HEK293 (cell line): ENCODE measurements around the gene NCAN.

ENCODE experiments used
- AEBP2 ChIP-seq: fragments of 450-650 bp; formaldehyde crosslinking; IDR thresholded peaks from 2 replicates; pipeline ENCODE4 v1.5.1; 2016; ENCODE audit warnings: missing biosample characterization, missing genetic modification characterization, borderline replicate concordance
- MZF1 ChIP-seq: fragments of 450-650 bp; formaldehyde crosslinking; IDR thresholded peaks from 2 replicates; pipeline ENCODE4 v1.5.1; 2017; ENCODE audit warnings: missing biosample characterization, missing genetic modification characterization, borderline replicate concordance
- PRDM1 ChIP-seq: fragments of 450-650 bp; formaldehyde crosslinking; IDR thresholded peaks from 2 replicates; pipeline ENCODE4; 2016; ENCODE audit warnings: missing biosample characterization, missing genetic modification characterization
- SP7 ChIP-seq: fragments of 450-650 bp; formaldehyde crosslinking; IDR thresholded peaks from 2 replicates; pipeline ENCODE4 v1.5.1; 2016; ENCODE audit warnings: missing biosample characterization, missing genetic modification characterization
- TRIM28 ChIP-seq: IDR thresholded peaks from 2 replicates; pipeline ENCODE4 v1.6.1; 2011; ENCODE audit warnings: low read length, control low read depth, borderline replicate concordance
- ZBTB20 ChIP-seq: fragments of 450-650 bp; formaldehyde crosslinking; IDR thresholded peaks from 2 replicates; pipeline ENCODE4 v1.5.1; 2016; ENCODE audit warnings: missing biosample characterization, missing genetic modification characterization
- ZBTB26 ChIP-seq: fragments of 450-650 bp; formaldehyde crosslinking; optimal IDR thresholded peaks from 2 replicates; pipeline ENCODE3; 2016; ENCODE audit warnings: missing biosample characterization, mild to moderate bottlenecking, missing genetic modification characterization
- ZBTB44 ChIP-seq: fragments of 450-650 bp; IDR thresholded peaks from 2 replicates; pipeline ENCODE4 v1.5.1; 2018; ENCODE audit warnings: missing biosample characterization, mild to moderate bottlenecking, missing genetic modification characterization
- ZFP3 ChIP-seq: fragments of 450-650 bp; formaldehyde crosslinking; IDR thresholded peaks from 2 replicates; pipeline ENCODE4 v1.5.1; 2016; ENCODE audit warnings: low read depth, missing biosample characterization, missing genetic modification characterization
- ZNF214 ChIP-seq: fragments of 450-650 bp; formaldehyde crosslinking; IDR thresholded peaks from 2 replicates; pipeline ENCODE4 v1.5.1; 2017; ENCODE audit warnings: missing biosample characterization, mild to moderate bottlenecking, missing genetic modification characterization, borderline replicate concordance
- ZNF221 ChIP-seq: fragments of 450-650 bp; formaldehyde crosslinking; IDR thresholded peaks from 2 replicates; pipeline ENCODE4 v1.5.1; 2017; ENCODE audit warnings: missing biosample characterization, missing genetic modification characterization, borderline replicate concordance
- ZNF248 ChIP-seq: fragments of 450-650 bp; formaldehyde crosslinking; IDR thresholded peaks from 2 replicates; pipeline ENCODE4 v1.5.1; 2017; ENCODE audit warnings: missing biosample characterization, missing genetic modification characterization
- ZNF292 ChIP-seq: fragments of 450-650 bp; formaldehyde crosslinking; IDR thresholded peaks from 2 replicates; pipeline ENCODE4 v1.5.1; 2016; ENCODE audit warnings: low read depth, missing biosample characterization, missing genetic modification characterization, borderline replicate concordance
- ZNF354C ChIP-seq: fragments of 450-650 bp; formaldehyde crosslinking; IDR thresholded peaks from 2 replicates; pipeline ENCODE4 v1.5.1; 2016; ENCODE audit warnings: missing biosample characterization, missing genetic modification characterization, low read depth, borderline replicate concordance
- ZNF398 ChIP-seq: fragments of 450-650 bp; formaldehyde crosslinking; IDR thresholded peaks from 2 replicates; pipeline ENCODE4 v1.5.1; 2017; ENCODE audit warnings: missing biosample characterization, missing genetic modification characterization
- ZNF449 ChIP-seq: fragments of 450-650 bp; formaldehyde crosslinking; IDR thresholded peaks from 2 replicates; pipeline ENCODE4 v1.5.1; 2017; ENCODE audit warnings: missing biosample characterization, mild to moderate bottlenecking, missing genetic modification characterization, moderate library complexity
- ZNF514 ChIP-seq: fragments of 450-650 bp; formaldehyde crosslinking; IDR thresholded peaks from 2 replicates; pipeline ENCODE4 v1.5.1; 2016; ENCODE audit warnings: missing biosample characterization, missing genetic modification characterization
- ZNF558 ChIP-seq: fragments of 450-650 bp; formaldehyde crosslinking; IDR thresholded peaks from 2 replicates; pipeline ENCODE4 v1.5.1; 2016; ENCODE audit warnings: missing biosample characterization, missing genetic modification characterization
- ZNF585B ChIP-seq: fragments of 450-650 bp; formaldehyde crosslinking; IDR thresholded peaks from 2 replicates; pipeline ENCODE4 v1.5.1; 2016; ENCODE audit warnings: missing biosample characterization, missing genetic modification characterization
- ZNF639 ChIP-seq: fragments of 450-650 bp; formaldehyde crosslinking; IDR thresholded peaks from 2 replicates; pipeline ENCODE4 v1.5.1; 2016; ENCODE audit warnings: missing biosample characterization, missing genetic modification characterization
- ZNF777 ChIP-seq: fragments of 450-650 bp; formaldehyde crosslinking; IDR thresholded peaks from 2 replicates; pipeline ENCODE4 v1.5.1; 2017; ENCODE audit warnings: missing biosample characterization, missing genetic modification characterization, borderline replicate concordance
- ZNF830 ChIP-seq: fragments of 450-650 bp; IDR thresholded peaks from 2 replicates; pipeline ENCODE4 v1.5.0; 2018; ENCODE audit warnings: missing biosample characterization, missing genetic modification characterization, low read depth, mild to moderate bottlenecking, moderate library complexity
- ZSCAN16 ChIP-seq: fragments of 450-650 bp; formaldehyde crosslinking; IDR thresholded peaks from 2 replicates; pipeline ENCODE4 v1.5.1; 2016; ENCODE audit warnings: missing biosample characterization, missing genetic modification characterization
- ZSCAN18 ChIP-seq: fragments of 450-650 bp; formaldehyde crosslinking; IDR thresholded peaks from 2 replicates; pipeline ENCODE4 v1.5.1; 2016; ENCODE audit warnings: missing biosample characterization, missing genetic modification characterization
- ZSCAN30 ChIP-seq: fragments of 450-650 bp; IDR thresholded peaks from 2 replicates; pipeline ENCODE4 v1.5.1; 2018; ENCODE audit warnings: missing biosample characterization, mild to moderate bottlenecking, missing genetic modification characterization, moderate library complexity
- ZXDB ChIP-seq: fragments of 450-650 bp; formaldehyde crosslinking; IDR thresholded peaks from 2 replicates; pipeline ENCODE4 v1.5.1; 2016; ENCODE audit warnings: missing biosample characterization, missing genetic modification characterization

NCAN gene

GRCh38 chr19:19203012-19203856 lies 8.5 kb upstream of the NCAN start, which contains the start of gene NR2C2AP (continued):
- TF ChIP-seq AEBP2 (no peak), ZXDB (tag by site-specific recombination) (peak; percentile 63), ZBTB20 (no peak), ZNF558 (tag by site-specific recombination) (no peak), ZNF354C (tag by site-specific recombination) (no peak), ZNF292 (no peak), ZNF248 (tag by site-specific recombination) (no peak), ZBTB26 (peak; percentile 10), SP7 (peak; percentile 49; the same call in 1 of the 2 replicates), ZNF398 (no peak), ZFP3 (no peak), ZBTB44 (tag by site-specific recombination) (no peak), TRIM28 (no peak), ZSCAN18 (no peak), MZF1 (tag by site-specific recombination) (no peak), ZSCAN16 (tag by site-specific recombination) (no peak), ZNF777 (tag by site-specific recombination) (no peak), PRDM1 (no peak), ZSCAN30 (tag by site-specific recombination) (no peak), ZNF449 (tag by site-specific recombination) (no peak), ZNF514 (tag by site-specific recombination) (no peak), ZNF214 (no peak), ZNF830 (tag by site-specific recombination) (no peak), ZNF221 (tag by site-specific recombination) (no peak), ZNF585B (no peak), ZNF639 (tag by site-specific recombination) (no peak)
